Keratinocyte (primary cell): ENCODE data around the gene TDRD3. TPM values are rescaled to one million over a fixed set of nuclear protein-coding genes. Genes with fewer than 3 reads are reported as not detected.

Experiments
- DNase-seq: peaks from one replicate; pipeline ENCODE4 v3.0.0-alpha.2; 2011; ENCODE audit warnings: low read depth, missing footprints, low spot score
- FAIRE-seq: peaks from 2 replicates; lab custom pipeline; 2011; peaks lifted over from hg19 to GRCh38; lab: Jason Lieb, UNC
- H2AFZ ChIP-seq: 2 replicates; pipeline ENCODE4 v1.6.0; 2012; ENCODE audit warnings: low read length, control low read depth, inconsistent platforms; ENCODE audit not compliant: control insufficient read depth
- H3K27ac ChIP-seq: 2 replicates; pipeline ENCODE4 v1.5.1; 2011; ENCODE audit warnings: low read length; ENCODE audit not compliant: control insufficient read depth, insufficient read depth
- H3K27me3 ChIP-seq: 3 replicates; pipeline ENCODE4 v1.6.0; 2011; ENCODE audit warnings: low read length; ENCODE audit not compliant: control insufficient read depth, insufficient read depth; ENCODE audit errors: extremely low read depth
- H3K36me3 ChIP-seq, 2 experiments: 2 replicates in 1 of 2; 3 replicates in 1 of 2; pipeline ENCODE4 v1.5.1; 2011; ENCODE audit warnings: low read length in 2 of 2, mild to moderate bottlenecking in 1 of 2; ENCODE audit not compliant: control insufficient read depth in 2 of 2, insufficient read depth in 2 of 2; ENCODE audit errors: extremely low read depth in 1 of 2
- H3K4me1 ChIP-seq: 3 replicates; pipeline ENCODE4 v1.5.1; 2011; ENCODE audit warnings: low read length; ENCODE audit not compliant: control insufficient read depth, insufficient read depth; ENCODE audit errors: extremely low read depth
- H3K4me2 ChIP-seq: 3 replicates; pipeline ENCODE4 v1.6.0; 2011; ENCODE audit warnings: low read depth, low read length; ENCODE audit not compliant: control insufficient read depth, insufficient read depth; ENCODE audit errors: extremely low read depth
- H3K4me3 ChIP-seq, 3 experiments: fragments of 200-600 bp in 1 of 3; sonication (generic) in 1 of 3; 2 replicates in 2 of 3; 3 replicates in 1 of 3; pipeline ENCODE4 v1.5.1; 2011 to 2016; ENCODE audit warnings: low read length in 3 of 3, mild to moderate bottlenecking in 3 of 3, control low read depth in 2 of 3, inconsistent platforms in 1 of 3, low read depth in 1 of 3, mixed read lengths in 1 of 3, mixed run types in 1 of 3, moderate library complexity in 1 of 3; ENCODE audit not compliant: control insufficient read depth in 2 of 3, insufficient read depth in 2 of 3; ENCODE audit errors: extremely low read depth in 1 of 3
- H3K79me2 ChIP-seq: 2 replicates; pipeline ENCODE4 v1.6.0; 2012; ENCODE audit warnings: low read length; ENCODE audit not compliant: control insufficient read depth, insufficient read depth
- H3K9ac ChIP-seq: 3 replicates; pipeline ENCODE4 v1.6.0; 2011; ENCODE audit warnings: low read length; ENCODE audit not compliant: control insufficient read depth, insufficient read depth; ENCODE audit errors: extremely low read depth
- H3K9me1 ChIP-seq: 3 replicates; pipeline ENCODE4 v1.6.0; 2011; ENCODE audit warnings: low read length; ENCODE audit not compliant: control insufficient read depth, insufficient read depth; ENCODE audit errors: extremely low read depth
- H3K9me3 ChIP-seq: 2 replicates; pipeline ENCODE4 v1.5.1; 2012; ENCODE audit warnings: low read depth, low read length; ENCODE audit not compliant: control insufficient read depth
- H4K20me1 ChIP-seq: 3 replicates; pipeline ENCODE4 v1.6.0; 2011; ENCODE audit warnings: low read length; ENCODE audit not compliant: control insufficient read depth, insufficient read depth; ENCODE audit errors: extremely low read depth
- EZH2 ChIP-seq: IDR thresholded peaks from one replicate; pipeline ENCODE4 v1.6.1; 2012; ENCODE audit warnings: inconsistent platforms, mild to moderate bottlenecking, low read length, moderate library complexity
- dilution Hi-C: fragments of 300-500 bp; cut with MboI; formaldehyde crosslinking; loops from one replicate; pipeline ENCODE4 v1.7.0; 2020; ENCODE audit warnings: low sequenced_read_pairs; ENCODE audit not compliant: extremely low pct_ligation_motif_present
- polyA plus RNA-seq, 5 experiments: library from polyadenylated mRNA; depleted of rRNA in 3 of 5; stranded (reverse) in 3 of 5; stranded (forward) in 1 of 5; unstranded in 1 of 5; fragments of >200 nt; gene quantifications; 1 replicate in 1 of 5; 2 replicates in 3 of 5; 3 replicates in 1 of 5; pipeline versions ENCODE4 v1.2.1 to v1.2.3, GENCODE V29; 2011 to 2012; ENCODE audit warnings: missing spikeins in 2 of 5, low read depth in 1 of 5, low replicate concordance in 1 of 5
- TF ChIP-seq, protein P1 (sequence below), 3 experiments: IDR thresholded peaks in 1 of 3; conservative IDR thresholded peaks in 1 of 3; optimal IDR thresholded peaks in 1 of 3; 2 replicates in 2 of 3; 3 replicates in 1 of 3; pipeline versions ENCODE3 to v1.5.1; 2011; ENCODE audit warnings: low read length in 3 of 3, mild to moderate bottlenecking in 3 of 3, moderate library complexity in 2 of 3, control low read depth in 1 of 3, inconsistent platforms in 1 of 3; ENCODE audit not compliant: insufficient read depth in 2 of 3; ENCODE audit errors: extremely low read depth in 1 of 3

TDRD3 gene
- polyA plus RNA-seq, 1 donor (not counting 4 experiments of a cell fraction or from before 2014, with no cell fraction given) = 10.7 TPM

DNA sequence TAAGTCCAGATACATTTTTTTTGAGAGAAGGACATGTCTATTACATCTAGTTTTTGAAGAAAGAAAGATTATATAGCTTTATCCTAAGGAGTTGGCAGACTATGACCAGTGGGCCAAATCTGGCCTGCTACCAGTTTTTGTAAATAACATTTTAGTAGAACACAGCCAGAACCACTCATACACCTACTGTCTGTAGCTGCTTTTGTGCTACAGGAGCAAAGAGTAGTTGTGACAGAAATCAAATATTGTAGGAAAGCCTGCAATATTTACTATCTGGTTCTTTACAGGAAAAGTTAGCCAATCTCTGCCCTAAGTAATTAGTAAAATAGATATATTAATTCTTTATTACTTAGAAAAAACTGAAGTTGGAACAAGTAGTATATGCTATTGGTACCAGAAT, 17.2 kb downstream of the TDRD3 start:
- Histone ChIP-seq H3K27me3 (no peaks in the 10 kb centered on the region), H4K20me1 (no peaks in the 10 kb centered on the region), H3K9ac (no peak overlapping the region), H3K36me3 (no peaks in the 10 kb centered on the region), H3K4me3 (no peak overlapping the region), H2AFZ (no peak overlapping the region), H3K9me3 (no peaks in the 10 kb centered on the region), H3K79me2 (peaks cover 24% of the 10 kb centered on the region), H3K4me1 (no peaks in the 10 kb centered on the region), H3K27ac (no peak overlapping the region), H3K4me2 (no peak overlapping the region), H3K9me1 (no peaks in the 10 kb centered on the region)
- FAIRE-seq (no peak), DNase-seq (no peak)
- dilution Hi-C loops = no loop called here
- TF ChIP-seq EZH2 = no peak
- TF ChIP-seq, protein P1, sequence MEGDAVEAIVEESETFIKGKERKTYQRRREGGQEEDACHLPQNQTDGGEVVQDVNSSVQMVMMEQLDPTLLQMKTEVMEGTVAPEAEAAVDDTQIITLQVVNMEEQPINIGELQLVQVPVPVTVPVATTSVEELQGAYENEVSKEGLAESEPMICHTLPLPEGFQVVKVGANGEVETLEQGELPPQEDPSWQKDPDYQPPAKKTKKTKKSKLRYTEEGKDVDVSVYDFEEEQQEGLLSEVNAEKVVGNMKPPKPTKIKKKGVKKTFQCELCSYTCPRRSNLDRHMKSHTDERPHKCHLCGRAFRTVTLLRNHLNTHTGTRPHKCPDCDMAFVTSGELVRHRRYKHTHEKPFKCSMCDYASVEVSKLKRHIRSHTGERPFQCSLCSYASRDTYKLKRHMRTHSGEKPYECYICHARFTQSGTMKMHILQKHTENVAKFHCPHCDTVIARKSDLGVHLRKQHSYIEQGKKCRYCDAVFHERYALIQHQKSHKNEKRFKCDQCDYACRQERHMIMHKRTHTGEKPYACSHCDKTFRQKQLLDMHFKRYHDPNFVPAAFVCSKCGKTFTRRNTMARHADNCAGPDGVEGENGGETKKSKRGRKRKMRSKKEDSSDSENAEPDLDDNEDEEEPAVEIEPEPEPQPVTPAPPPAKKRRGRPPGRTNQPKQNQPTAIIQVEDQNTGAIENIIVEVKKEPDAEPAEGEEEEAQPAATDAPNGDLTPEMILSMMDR (optimal IDR thresholded peaks at IDR 0.05 in 1 of 3, IDR thresholded peaks at IDR 0.05 in 1 of 3, conservative IDR thresholded peaks at IDR 0.05 in 1 of 3; ENCODE audit: extremely low read depth in 1 of 3, insufficient read depth in 2 of 3, low read length in 3 of 3) = no peak

DNA sequence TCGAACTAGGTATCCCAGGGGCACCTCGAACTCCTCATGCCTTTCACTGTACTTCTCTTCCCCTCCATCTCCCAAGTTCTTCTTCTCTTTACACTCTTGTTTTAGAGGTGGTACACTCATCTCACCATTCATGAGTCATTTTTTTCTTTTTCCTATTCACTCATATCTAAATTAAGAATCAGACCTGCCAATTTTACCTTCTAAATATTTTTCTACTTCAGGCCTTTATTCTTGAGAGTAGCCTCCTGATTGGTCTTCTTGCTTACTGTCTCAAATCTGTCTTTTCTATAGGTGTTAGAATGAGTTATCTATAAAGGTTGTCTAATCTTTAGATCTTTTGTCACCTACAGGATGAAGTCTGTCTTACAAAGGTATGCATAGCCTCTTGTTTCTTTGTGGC, 20.7 kb downstream of the TDRD3 start:
- H3K4me3 ChIP-seq = no peak overlapping the region
- DNase-seq (no peak), FAIRE-seq (no peak)
- no peak overlapping the region for H3K4me2 ChIP-seq
- H3K79me2 ChIP-seq = peaks cover 9% of the 10 kb centered on the region
- no peaks in the 10 kb centered on the region for H3K27me3 ChIP-seq
- no peaks in the 10 kb centered on the region for H3K4me1 ChIP-seq
- H4K20me1 ChIP-seq = no peaks in the 10 kb centered on the region
- H3K36me3 ChIP-seq = no peaks in the 10 kb centered on the region
- H3K9ac ChIP-seq = no peak overlapping the region
- no peak overlapping the region for H3K27ac ChIP-seq
- dilution Hi-C loops = no loop called here
- H3K9me1 ChIP-seq = no peaks in the 10 kb centered on the region
- H3K9me3 ChIP-seq = no peaks in the 10 kb centered on the region
- no peak overlapping the region for H2AFZ ChIP-seq
- TF ChIP-seq, protein P1 (optimal IDR thresholded peaks at IDR 0.05 in 1 of 3, IDR thresholded peaks at IDR 0.05 in 1 of 3, conservative IDR thresholded peaks at IDR 0.05 in 1 of 3; ENCODE audit: extremely low read depth in 1 of 3, insufficient read depth in 2 of 3, low read length in 3 of 3) = no peak
- no peak for TF ChIP-seq EZH2
